ENCODE results near the gene CFAP299.

DNA sequence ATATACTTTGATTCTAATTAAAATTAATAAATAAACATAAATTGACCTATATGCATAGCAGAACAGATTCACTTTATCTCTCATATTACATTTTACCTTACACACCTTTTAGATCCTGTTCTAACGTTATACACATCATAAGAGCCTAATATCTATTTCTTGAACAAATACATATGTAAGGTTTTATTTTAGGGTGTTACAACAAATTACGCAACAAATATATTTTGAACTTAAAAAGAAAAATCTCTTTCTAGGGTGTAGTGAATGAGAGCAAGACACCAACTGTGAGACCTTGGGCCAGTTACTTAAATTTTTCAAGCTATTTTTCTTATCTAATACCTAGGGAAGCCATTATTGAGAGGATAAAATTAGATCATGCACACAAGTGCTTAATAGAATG, 191.2 kb downstream of the CFAP299 start:
- TF ChIP-seq EP300 (IDR thresholded peaks at IDR 0.05; ENCODE audit: borderline replicate concordance in 1 of 2, low read depth in 2 of 2, low read length in 2 of 2): no peak
- no peak for TF ChIP-seq POLR2AphosphoS5 (IDR thresholded peaks at IDR 0.05; ENCODE audit: low read depth, low read length)
- TF ChIP-seq, protein P1, sequence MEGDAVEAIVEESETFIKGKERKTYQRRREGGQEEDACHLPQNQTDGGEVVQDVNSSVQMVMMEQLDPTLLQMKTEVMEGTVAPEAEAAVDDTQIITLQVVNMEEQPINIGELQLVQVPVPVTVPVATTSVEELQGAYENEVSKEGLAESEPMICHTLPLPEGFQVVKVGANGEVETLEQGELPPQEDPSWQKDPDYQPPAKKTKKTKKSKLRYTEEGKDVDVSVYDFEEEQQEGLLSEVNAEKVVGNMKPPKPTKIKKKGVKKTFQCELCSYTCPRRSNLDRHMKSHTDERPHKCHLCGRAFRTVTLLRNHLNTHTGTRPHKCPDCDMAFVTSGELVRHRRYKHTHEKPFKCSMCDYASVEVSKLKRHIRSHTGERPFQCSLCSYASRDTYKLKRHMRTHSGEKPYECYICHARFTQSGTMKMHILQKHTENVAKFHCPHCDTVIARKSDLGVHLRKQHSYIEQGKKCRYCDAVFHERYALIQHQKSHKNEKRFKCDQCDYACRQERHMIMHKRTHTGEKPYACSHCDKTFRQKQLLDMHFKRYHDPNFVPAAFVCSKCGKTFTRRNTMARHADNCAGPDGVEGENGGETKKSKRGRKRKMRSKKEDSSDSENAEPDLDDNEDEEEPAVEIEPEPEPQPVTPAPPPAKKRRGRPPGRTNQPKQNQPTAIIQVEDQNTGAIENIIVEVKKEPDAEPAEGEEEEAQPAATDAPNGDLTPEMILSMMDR (IDR thresholded peaks at IDR 0.05; ENCODE audit: control extremely low read depth in 1 of 3, insufficient read depth in 1 of 3, low read depth in 1 of 3, low read length in 3 of 3): no peak
- TF ChIP-seq EZH2 (IDR thresholded peaks at IDR 0.05; ENCODE audit: low read depth, low read length, severe bottlenecking): no peak
- TF ChIP-seq, protein P2, sequence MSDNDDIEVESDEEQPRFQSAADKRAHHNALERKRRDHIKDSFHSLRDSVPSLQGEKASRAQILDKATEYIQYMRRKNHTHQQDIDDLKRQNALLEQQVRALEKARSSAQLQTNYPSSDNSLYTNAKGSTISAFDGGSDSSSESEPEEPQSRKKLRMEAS (IDR thresholded peaks at IDR 0.05): no peak
- no peak for TF ChIP-seq POLR2A (IDR thresholded peaks at IDR 0.05; ENCODE audit: control extremely low read depth in 1 of 2, low read depth in 2 of 2, low read length in 2 of 2)
- TF ChIP-seq, protein P3, sequence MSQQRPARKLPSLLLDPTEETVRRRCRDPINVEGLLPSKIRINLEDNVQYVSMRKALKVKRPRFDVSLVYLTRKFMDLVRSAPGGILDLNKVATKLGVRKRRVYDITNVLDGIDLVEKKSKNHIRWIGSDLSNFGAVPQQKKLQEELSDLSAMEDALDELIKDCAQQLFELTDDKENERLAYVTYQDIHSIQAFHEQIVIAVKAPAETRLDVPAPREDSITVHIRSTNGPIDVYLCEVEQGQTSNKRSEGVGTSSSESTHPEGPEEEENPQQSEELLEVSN (IDR thresholded peaks at IDR 0.05): no peak
- TF ChIP-seq TBP (IDR thresholded peaks at IDR 0.05; ENCODE audit: low read depth, low read length): no peak
- TF ChIP-seq TAF7 (optimal IDR thresholded peaks at IDR 0.05; ENCODE audit: borderline replicate concordance, low read depth, low read length): no peak
- TF ChIP-seq EGR1 (IDR thresholded peaks at IDR 0.05; ENCODE audit: borderline replicate concordance, low read depth, low read length): no peak
- TF ChIP-seq CREB1 (IDR thresholded peaks at IDR 0.05): no peak
- TF ChIP-seq JUND (IDR thresholded peaks at IDR 0.05; ENCODE audit: low read length): no peak
- TF ChIP-seq RFX5 (IDR thresholded peaks at IDR 0.05; ENCODE audit: borderline replicate concordance, low read depth, low read length): no peak
- TF ChIP-seq, protein P4, sequence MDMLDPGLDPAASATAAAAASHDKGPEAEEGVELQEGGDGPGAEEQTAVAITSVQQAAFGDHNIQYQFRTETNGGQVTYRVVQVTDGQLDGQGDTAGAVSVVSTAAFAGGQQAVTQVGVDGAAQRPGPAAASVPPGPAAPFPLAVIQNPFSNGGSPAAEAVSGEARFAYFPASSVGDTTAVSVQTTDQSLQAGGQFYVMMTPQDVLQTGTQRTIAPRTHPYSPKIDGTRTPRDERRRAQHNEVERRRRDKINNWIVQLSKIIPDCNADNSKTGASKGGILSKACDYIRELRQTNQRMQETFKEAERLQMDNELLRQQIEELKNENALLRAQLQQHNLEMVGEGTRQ (IDR thresholded peaks at IDR 0.05; ENCODE audit: low read length): no peak
